Neutrophil (primary cell): ENCODE results near the gene KNDC1.

Experiments used
- H3K27ac ChIP-seq: fragments of 200-600 bp; sonication (generic); 2 replicates; pipeline ENCODE4 v1.5.1; 2016; ENCODE audit warnings: mild to moderate bottlenecking, moderate library complexity
- H3K27me3 ChIP-seq: fragments of 200-600 bp; sonication (generic); 2 replicates; pipeline ENCODE4 v1.6.0; 2016; ENCODE audit warnings: mild to moderate bottlenecking
- H3K36me3 ChIP-seq: fragments of 200-600 bp; sonication (generic); 2 replicates; pipeline ENCODE4 v1.5.1; 2017
- H3K4me1 ChIP-seq, 2 experiments: fragments of 200-600 bp in 1 of 2; sonication (generic) in 1 of 2; 1 replicate in 1 of 2; 2 replicates in 1 of 2; pipeline versions ENCODE4 v1.5.1 to v1.6.1; 2013 to 2016; ENCODE audit warnings: low read depth in 1 of 2, low read length in 1 of 2, mild to moderate bottlenecking in 1 of 2, moderate library complexity in 1 of 2; ENCODE audit not compliant: control insufficient read depth in 1 of 2, insufficient read depth in 1 of 2
- H3K4me3 ChIP-seq, 2 experiments: fragments of 200-600 bp in 1 of 2; sonication (generic) in 1 of 2; 1 replicate in 1 of 2; 2 replicates in 1 of 2; pipeline ENCODE4 v1.5.1; 2013 to 2016; ENCODE audit warnings: low read depth in 1 of 2, low read length in 1 of 2, mild to moderate bottlenecking in 1 of 2, moderate library complexity in 1 of 2
- H3K9me3 ChIP-seq: fragments of 200-600 bp; sonication (generic); 2 replicates; pipeline ENCODE4 v1.5.1; 2016
- CTCF ChIP-seq: fragments of 200-600 bp; sonication (generic); IDR thresholded peaks from 2 replicates; pipeline ENCODE4 v1.5.1; 2016; ENCODE audit warnings: antibody characterized with exemption

KNDC1 gene

GRCh38 chr10:133273534-133274143 lies 113.6 kb downstream of the KNDC1 start:
- no peak for TF ChIP-seq CTCF
- Histone ChIP-seq H3K36me3 (peaks cover 68% of the 10 kb centered on the region), H3K4me1 (peaks cover 36 to 37% of the 10 kb centered on the region in 2 experiments), H3K27me3 (no peaks in the 10 kb centered on the region), H3K27ac (peak overlapping the region; percentile 100), H3K9me3 (no peaks in the 10 kb centered on the region), H3K4me3 (peak overlapping the region; percentile 96 to 100)

GRCh38 chr10:133274751-133275683 lies 115.0 kb downstream of the KNDC1 start:
- peak overlapping the region; percentile 100 for H3K27ac ChIP-seq
- peak overlapping the region; percentile 96 to 100 for H3K4me3 ChIP-seq
- H3K9me3 ChIP-seq: no peaks in the 10 kb centered on the region
- H3K4me1 ChIP-seq: peaks cover 49 to 50% of the 10 kb centered on the region in 2 experiments
- H3K36me3 ChIP-seq: peaks cover 54% of the 10 kb centered on the region
- peak; percentile 13 for TF ChIP-seq CTCF
- no peaks in the 10 kb centered on the region for H3K27me3 ChIP-seq

GRCh38 chr10:133275684-133276092 lies 115.7 kb downstream of the KNDC1 start:
- Histone ChIP-seq H3K27me3 (no peaks in the 10 kb centered on the region), H3K4me3 (peak overlapping the region; percentile 96 to 100), H3K27ac (peak overlapping the region; percentile 100), H3K9me3 (no peaks in the 10 kb centered on the region), H3K36me3 (peaks cover 47% of the 10 kb centered on the region), H3K4me1 (peaks cover 56 to 57% of the 10 kb centered on the region in 2 experiments)
- TF ChIP-seq CTCF: peak; percentile 60
